D721Med (cell line): ENCODE measurements around the gene KIAA0513.

ENCODE experiments used
- DNase-seq: peaks from one replicate; pipeline ENCODE4 v3.0.0; 2011; ENCODE audit warnings: low spot score; ENCODE audit not compliant: insufficient read length
- FAIRE-seq: peaks from 2 replicates; lab custom pipeline; 2011; peaks lifted over from hg19 to GRCh38; lab: Jason Lieb, UNC
- CTCF ChIP-seq: IDR thresholded peaks from 2 replicates; pipeline ENCODE4 v1.5.1; 2012; ENCODE audit warnings: mild to moderate bottlenecking, control low read depth; ENCODE audit not compliant: insufficient read depth; ENCODE audit errors: missing control alignments

Gene KIAA0513

GRCh38 chr16:85140455-85141012 is 112.9 kb downstream of the KIAA0513 start:
- no peak for TF ChIP-seq CTCF
- FAIRE-seq (no peak), DNase-seq (no peak)

DNA sequence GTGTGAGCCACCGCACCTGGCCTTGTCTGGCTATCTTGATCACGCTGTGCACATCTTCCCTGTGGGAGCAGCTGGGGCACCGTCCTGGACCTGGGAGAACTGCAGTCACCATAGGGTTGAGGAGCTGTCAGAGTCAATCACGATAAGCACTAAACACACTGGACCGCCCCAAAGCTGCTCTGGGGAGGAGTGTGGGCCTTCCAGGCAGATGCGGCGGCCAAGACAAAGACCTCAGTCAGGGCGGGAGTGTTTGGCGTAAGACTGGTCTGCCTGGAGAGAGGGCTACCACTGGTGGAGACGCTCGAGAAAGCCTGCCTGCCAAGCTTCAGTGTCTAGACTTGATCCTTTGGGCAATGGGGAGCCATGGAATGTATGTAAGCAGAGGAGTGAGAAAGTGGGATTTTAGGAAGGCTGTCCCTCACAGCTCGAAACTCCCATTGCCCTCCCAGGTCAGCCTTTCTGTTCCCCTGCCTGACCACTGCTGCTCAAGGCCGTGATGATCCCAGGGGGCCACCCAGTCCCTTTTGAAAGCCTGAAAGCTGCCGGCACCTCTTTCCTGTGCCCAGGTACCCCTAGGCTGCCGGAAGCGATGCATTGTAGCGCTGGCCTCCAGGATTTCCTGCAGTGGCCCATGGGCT is 114.0 kb downstream of the KIAA0513 start:
- FAIRE-seq = no peak
- DNase-seq = no peak
- TF ChIP-seq CTCF = no peak

- DNase-seq = no peak
- no peak for FAIRE-seq
- no peak for TF ChIP-seq CTCF
Measured at GRCh38 chr16:85142129-85142513, 114.5 kb downstream of the KIAA0513 start.

DNA sequence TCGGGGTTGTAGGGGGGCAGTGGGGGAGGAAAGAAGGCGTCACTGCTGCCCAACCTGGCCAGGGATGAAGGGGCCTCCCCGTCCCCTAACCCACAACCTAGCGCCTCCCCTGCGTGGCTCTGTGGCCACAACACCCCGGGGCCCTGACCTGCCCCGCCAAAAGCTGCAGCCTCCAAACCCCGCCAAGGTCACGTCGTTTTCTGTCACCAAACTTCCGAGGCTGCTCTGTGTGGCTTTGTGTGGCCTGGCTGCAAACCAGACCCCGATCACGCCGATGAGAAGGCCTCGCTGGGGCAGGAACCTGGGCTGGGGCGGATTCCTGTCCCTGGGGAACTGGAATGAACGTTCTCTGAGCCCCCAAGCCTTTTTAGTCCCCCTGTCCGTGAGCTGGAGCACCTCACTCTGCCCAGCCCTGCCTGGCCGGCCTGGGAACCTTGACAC is 115.2 kb downstream of the KIAA0513 start:
- TF ChIP-seq CTCF = no peak
- FAIRE-seq (no peak), DNase-seq (no peak)
